ENCODE results near the gene PCDHGA7.
"Not testable (repeated sequence)": the region's sequence is repeated elsewhere in the genome, so short reads cannot be mapped to it uniquely, and the experiment has no call there.

PCDHGA7 gene

GRCh38 chr5:141366016-141366896, 16.3 kb upstream of the PCDHGA7 start:
- no peak for DNase-seq (ENCODE audit: low read depth, low spot score)
- no peak overlapping the region for H3K27ac ChIP-seq

- no peak within 1 kb of the TSS for H3K27ac ChIP-seq
- no peak for DNase-seq (ENCODE audit: low read depth, low spot score)
These were observed 12.3 kb upstream of the PCDHGA7 start, which contains the start of gene PCDHGB3 for GRCh38 chr5:141369994-141370848. Gene PCDHGB3 (plus strand): TSS chr5:141370242. CDS start chr5:141370395, 153 bp downstream.

GRCh38 chr5:141371572-141372475, 10.7 kb upstream of the PCDHGA7 start:
- no peak for DNase-seq (ENCODE audit: low read depth, low spot score)
- H3K27ac ChIP-seq = no peak overlapping the region

GRCh38 chr5:141373673-141374317, 8.7 kb upstream of the PCDHGA7 start, which contains the start of gene PCDHGA6:
Gene PCDHGA6 (plus strand): TSS chr5:141373891. CDS start chr5:141374084, 193 bp downstream.
- no peak within 1 kb of the TSS for H3K27ac ChIP-seq
- DNase-seq (ENCODE audit: low read depth, low spot score) = no peak

- H3K27ac ChIP-seq = no peak overlapping the region
- DNase-seq (ENCODE audit: low read depth, low spot score) = no peak
These were observed 7.9 kb upstream of the PCDHGA7 start for GRCh38 chr5:141374627-141375026.

GRCh38 chr5:141375444-141376155, 6.9 kb upstream of the PCDHGA7 start:
- DNase-seq (ENCODE audit: low read depth, low spot score) = not testable (repeated sequence)

GRCh38 chr5:141383345-141383744, 803 bp downstream of the PCDHGA7 start:
- no peak for DNase-seq (ENCODE audit: low read depth, low spot score)
- H3K27ac ChIP-seq = no peak overlapping the region

More at GRCh38 chr5:141375444-141376155, 6.9 kb upstream of the PCDHGA7 start:
- H3K27ac ChIP-seq = not testable (repeated sequence)

- no peak overlapping the region for H3K27ac ChIP-seq
- no peak for DNase-seq (ENCODE audit: low read depth, low spot score)
These were observed 2.1 kb downstream of the PCDHGA7 start for GRCh38 chr5:141384471-141385267.

- not testable (repeated sequence) for DNase-seq (ENCODE audit: low read depth, low spot score); H3K27ac ChIP-seq
These were observed 5.2 kb downstream of the PCDHGA7 start, which contains the start of gene PCDHGB4 for GRCh38 chr5:141387557-141388311. Gene PCDHGB4 (plus strand): TSS chr5:141387698. CDS start chr5:141387885, 187 bp downstream.

- no peak for DNase-seq (ENCODE audit: low read depth, low spot score)
- H3K27ac ChIP-seq = no peak overlapping the region
These were observed 6.1 kb downstream of the PCDHGA7 start for GRCh38 chr5:141388661-141389060.

GRCh38 chr5:141389153-141390042, 6.9 kb downstream of the PCDHGA7 start:
- no peak for DNase-seq (ENCODE audit: low read depth, low spot score)
- no peak overlapping the region for H3K27ac ChIP-seq

GRCh38 chr5:141392429-141393198, 10.1 kb downstream of the PCDHGA7 start, which contains the start of gene PCDHGA8:
Gene PCDHGA8 (plus strand): TSS chr5:141392633. CDS start chr5:141392814, 181 bp downstream.
- H3K27ac ChIP-seq = no peak within 1 kb of the TSS
- no peak for DNase-seq (ENCODE audit: low read depth, low spot score)

- no peak for DNase-seq (ENCODE audit: low read depth, low spot score)
- H3K27ac ChIP-seq = no peak overlapping the region
These were observed 10.7 kb downstream of the PCDHGA7 start for GRCh38 chr5:141393267-141393666.

GRCh38 chr5:141394401-141395187, 12.1 kb downstream of the PCDHGA7 start:
- H3K27ac ChIP-seq; DNase-seq (ENCODE audit: low read depth, low spot score): not testable (repeated sequence)
